ENCODE measurements around the gene KLF3.

Gene KLF3

GRCh38 chr4:38734446-38734845, 70.4 kb downstream of the KLF3 start:
- DNase-seq (ENCODE audit: low read depth), result no peak
- TF ChIP-seq CTCF (IDR thresholded peaks at IDR 0.05; ENCODE audit: low read length, missing control alignments), result no peak
- no peak overlapping the region for H3K4me3 ChIP-seq (replicated peaks; ENCODE audit: low read depth, low read length)

DNA sequence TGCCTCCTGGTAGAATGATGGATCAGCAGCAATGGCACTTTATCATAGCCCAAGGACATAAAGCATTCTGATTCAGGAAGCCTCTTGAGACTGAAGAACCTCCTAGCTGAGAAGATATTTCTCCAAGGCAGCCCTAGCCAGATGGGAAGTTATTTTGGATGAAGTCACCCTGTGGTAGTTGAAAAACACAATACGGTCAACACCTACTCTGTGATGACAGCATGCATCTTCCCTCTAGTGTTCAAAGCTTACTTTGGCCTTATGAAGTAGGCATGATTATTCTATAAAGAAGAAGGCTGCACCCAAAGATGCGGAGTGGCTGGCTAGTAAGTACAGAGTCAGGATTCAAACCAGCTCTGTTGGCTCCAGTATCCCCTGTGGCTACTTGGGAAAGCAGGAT, 70.9 kb downstream of the KLF3 start:
- no peak for DNase-seq (ENCODE audit: low read depth)
- TF ChIP-seq CTCF (IDR thresholded peaks at IDR 0.05; ENCODE audit: low read length, missing control alignments), result no peak
- no peak overlapping the region for H3K4me3 ChIP-seq (replicated peaks; ENCODE audit: low read depth, low read length)

DNA sequence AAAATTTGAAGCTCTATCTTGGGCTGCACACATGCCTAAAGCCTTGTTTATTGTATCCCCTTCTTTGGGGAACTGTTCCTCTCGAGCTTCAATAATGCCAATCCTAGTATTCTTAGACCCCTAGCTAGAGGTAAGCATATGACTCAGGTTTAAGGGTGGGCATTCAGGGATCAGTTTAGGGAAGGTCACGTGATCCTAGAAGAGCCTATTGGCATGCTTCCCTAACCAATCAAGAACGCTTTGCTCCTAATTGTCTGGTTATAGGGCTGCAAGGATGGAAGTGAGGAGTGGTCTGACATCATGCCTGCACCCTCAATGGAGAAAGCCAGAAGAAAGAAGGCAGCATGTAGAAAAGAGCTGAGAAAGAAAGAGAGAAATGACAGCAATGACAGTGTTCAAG, 71.9 kb downstream of the KLF3 start:
- TF ChIP-seq CTCF (IDR thresholded peaks at IDR 0.05; ENCODE audit: low read length, missing control alignments), result no peak
- no peak overlapping the region for H3K4me3 ChIP-seq (replicated peaks; ENCODE audit: low read depth, low read length)
- no peak for DNase-seq (ENCODE audit: low read depth)

DNA sequence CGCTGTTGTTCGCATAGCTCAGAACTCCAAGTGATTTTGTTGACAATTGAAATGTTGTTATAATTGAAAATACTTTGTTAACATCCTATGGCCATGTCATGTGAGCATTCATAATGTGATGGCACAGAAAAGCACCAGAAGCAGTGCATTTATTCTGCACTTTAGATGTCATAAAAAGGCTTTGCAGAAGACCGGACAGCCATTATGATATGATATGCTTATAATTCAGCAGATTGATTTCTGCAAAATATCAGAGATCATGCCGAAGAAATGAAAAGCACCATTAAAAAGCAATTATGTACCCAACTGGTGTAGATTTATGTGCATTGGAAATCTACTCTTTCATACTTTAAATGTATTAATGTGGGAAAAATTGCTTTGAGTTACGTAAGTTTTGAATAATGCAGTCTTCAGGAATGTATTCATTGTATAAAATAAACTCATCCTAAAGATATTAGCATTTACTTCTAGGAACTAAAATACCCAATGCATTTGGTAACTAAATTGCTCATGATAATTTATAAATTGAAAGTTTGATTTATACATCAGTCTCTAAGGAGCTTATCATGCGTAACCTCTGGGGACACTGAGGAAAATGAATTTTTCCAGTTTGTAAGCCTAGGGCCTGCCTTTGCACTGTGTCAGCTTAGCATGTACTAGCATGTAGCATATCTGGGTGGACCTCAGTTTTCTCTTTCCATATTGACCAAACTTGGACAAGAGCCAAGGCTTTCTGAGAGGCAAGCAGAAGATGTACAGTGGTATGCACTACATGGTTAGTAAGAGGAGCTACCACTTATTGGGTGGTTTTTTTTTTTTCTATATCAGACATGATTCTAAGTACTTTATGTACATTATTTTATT, 75.2 kb downstream of the KLF3 start:
- no peak overlapping the region for H3K4me3 ChIP-seq (replicated peaks; ENCODE audit: low read depth, low read length)
- DNase-seq (ENCODE audit: low read depth), result no peak
- TF ChIP-seq CTCF (IDR thresholded peaks at IDR 0.05; ENCODE audit: low read length, missing control alignments), result no peak

- no peak for DNase-seq (ENCODE audit: low read depth)
- no peak overlapping the region for H3K4me3 ChIP-seq (replicated peaks; ENCODE audit: low read depth, low read length)
- no peak for TF ChIP-seq CTCF (IDR thresholded peaks at IDR 0.05; ENCODE audit: low read length, missing control alignments)
Observed at GRCh38 chr4:38740303-38740702, 76.3 kb downstream of the KLF3 start.

DNA sequence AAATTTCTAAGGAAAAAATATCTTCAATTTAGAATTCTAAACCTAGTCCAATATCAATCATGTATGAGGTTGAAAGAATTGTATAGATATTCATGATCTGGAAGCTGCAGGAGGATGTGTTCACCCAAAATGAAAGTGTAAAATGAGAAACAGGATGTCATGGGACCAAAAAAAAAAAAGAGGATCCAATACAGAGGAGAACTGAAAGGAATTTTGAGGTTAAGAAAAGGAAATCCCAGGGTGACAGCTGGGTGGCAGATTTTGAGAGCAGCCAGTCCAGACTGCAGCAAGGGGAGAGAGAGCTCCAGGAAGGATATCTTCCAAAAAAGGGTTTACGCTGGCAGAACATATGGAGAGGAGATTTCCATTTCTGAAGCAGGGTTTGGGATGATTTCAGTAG, 79.9 kb downstream of the KLF3 start:
- no peak for TF ChIP-seq CTCF (IDR thresholded peaks at IDR 0.05; ENCODE audit: low read length, missing control alignments)
- no peak overlapping the region for H3K4me3 ChIP-seq (replicated peaks; ENCODE audit: low read depth, low read length)
- DNase-seq (ENCODE audit: low read depth), result no peak

GRCh38 chr4:38745881-38746280, 81.9 kb downstream of the KLF3 start:
- DNase-seq (ENCODE audit: low read depth), result no peak
- no peak overlapping the region for H3K4me3 ChIP-seq (replicated peaks; ENCODE audit: low read depth, low read length)
- no peak for TF ChIP-seq CTCF (IDR thresholded peaks at IDR 0.05; ENCODE audit: low read length, missing control alignments)

All from fibroblast of pulmonary artery (primary cell).